ENCODE measurements around the gene NRIP3.

- TF ChIP-seq CTCF (IDR thresholded peaks at IDR 0.05; ENCODE audit: low read length) (no peak), EZH2 (IDR thresholded peaks at IDR 0.05; ENCODE audit: borderline replicate concordance, low read length) (no peak)
These were observed 38.7 kb upstream of the NRIP3 start for GRCh38 chr11:9042488-9042887.
